Trophoblast cell (in vitro differentiated cells and primary cell): ENCODE measurements around the gene TNNI2.

Experiments
- DNase-seq, 2 donors: peaks; one replicate each; pipeline ENCODE4 v3.0.0-alpha.2; 2016
- H2AFZ ChIP-seq: 2 replicates; pipeline ENCODE4 v1.6.1; 2013; ENCODE audit warnings: low read length, moderate library complexity, mild to moderate bottlenecking; ENCODE audit not compliant: insufficient read depth, poor library complexity
- H2AK5ac ChIP-seq: 2 replicates; pipeline ENCODE4 v1.6.1; 2013; ENCODE audit warnings: mild to moderate bottlenecking, low read length
- H2BK120ac ChIP-seq: 2 replicates; pipeline ENCODE4 v1.6.1; 2013; ENCODE audit warnings: low read length, mild to moderate bottlenecking, moderate library complexity; ENCODE audit not compliant: insufficient read depth, poor library complexity
- H2BK12ac ChIP-seq: 2 replicates; pipeline ENCODE4 v1.6.1; 2013; ENCODE audit warnings: mild to moderate bottlenecking, low read length, moderate library complexity
- H2BK5ac ChIP-seq: 2 replicates; pipeline ENCODE4 v1.6.1; 2013; ENCODE audit warnings: low read length, low read depth, moderate library complexity, mild to moderate bottlenecking; ENCODE audit not compliant: poor library complexity
- H3K14ac ChIP-seq: 2 replicates; pipeline ENCODE4 v1.6.1; 2013; ENCODE audit warnings: mild to moderate bottlenecking, low read length
- H3K18ac ChIP-seq: 2 replicates; pipeline ENCODE4 v1.6.1; 2013; ENCODE audit warnings: mild to moderate bottlenecking, low read length
- H3K23ac ChIP-seq: 2 replicates; pipeline ENCODE4 v1.6.1; 2013; ENCODE audit warnings: low read length
- H3K27ac ChIP-seq: 2 replicates; pipeline ENCODE4 v1.5.1; 2013; ENCODE audit warnings: low read depth, mild to moderate bottlenecking, inconsistent platforms, low read length, moderate library complexity
- H3K27me3 ChIP-seq: 2 replicates; pipeline ENCODE4 v1.6.1; 2013; ENCODE audit warnings: inconsistent platforms, mild to moderate bottlenecking, low read length, moderate library complexity; ENCODE audit not compliant: insufficient read depth
- H3K36me3 ChIP-seq, 2 experiments: 1 replicate in 1 of 2; 2 replicates in 1 of 2; pipeline ENCODE4 v1.6.1; 2013; ENCODE audit warnings: low read length in 2 of 2, mild to moderate bottlenecking in 2 of 2, moderate library complexity in 1 of 2; ENCODE audit not compliant: insufficient read depth in 2 of 2, control insufficient read depth in 1 of 2
- H3K4ac ChIP-seq: 2 replicates; pipeline ENCODE4 v1.6.1; 2013; ENCODE audit warnings: low read depth, mild to moderate bottlenecking, low read length, moderate library complexity
- H3K4me1 ChIP-seq, 2 experiments: 1 replicate in 1 of 2; 2 replicates in 1 of 2; pipeline ENCODE4 v1.6.1; 2013; ENCODE audit warnings: low read length in 2 of 2, mild to moderate bottlenecking in 2 of 2, moderate library complexity in 1 of 2; ENCODE audit not compliant: insufficient read depth in 2 of 2, control insufficient read depth in 1 of 2
- H3K4me2 ChIP-seq: 2 replicates; pipeline ENCODE4 v1.6.1; 2013; ENCODE audit warnings: inconsistent platforms, mild to moderate bottlenecking, low read length, moderate library complexity
- H3K4me3 ChIP-seq: 2 replicates; pipeline ENCODE4 v1.5.1; 2013; ENCODE audit warnings: mild to moderate bottlenecking, low read depth, low read length, inconsistent platforms
- H3K79me1 ChIP-seq: one replicate; pipeline ENCODE4 v1.6.1; 2013; ENCODE audit warnings: low read length
- H3K79me2 ChIP-seq: 2 replicates; pipeline ENCODE4 v1.6.1; 2013; ENCODE audit warnings: low read length, mild to moderate bottlenecking; ENCODE audit not compliant: control insufficient read depth, insufficient read depth, poor library complexity
- H3K9ac ChIP-seq: 2 replicates; pipeline ENCODE4 v1.6.1; 2013; ENCODE audit warnings: mild to moderate bottlenecking, low read length
- H3K9me3 ChIP-seq: 2 replicates; pipeline ENCODE4 v1.6.1; 2013; ENCODE audit warnings: low read depth, mild to moderate bottlenecking, control low read depth, inconsistent platforms, low read length; ENCODE audit not compliant: insufficient read depth
- H4K12ac ChIP-seq: 2 replicates; pipeline ENCODE4 v1.6.1; 2013; ENCODE audit warnings: low read depth, mild to moderate bottlenecking, low read length, moderate library complexity
- H4K8ac ChIP-seq: 2 replicates; pipeline ENCODE4 v1.6.1; 2013; ENCODE audit warnings: low read depth, mild to moderate bottlenecking, low read length, moderate library complexity
- H4K91ac ChIP-seq: one replicate; pipeline ENCODE4 v1.6.1; 2013; ENCODE audit warnings: low read depth, mild to moderate bottlenecking, low read length, moderate library complexity
- WGBS: extraction: QIAGEN DNeasy Blood & Tissue Kit; methylation state at CpG from one replicate; pipeline ENCODE4 v1.1.7; 2013; ENCODE audit warnings: missing lambda C conversion rate; ENCODE audit not compliant: insufficient read length, insufficient coverage; ENCODE audit errors: extremely low coverage; 5-methylcytosine and 5-hydroxymethylcytosine counted together

Gene TNNI2

GRCh38 chr11:1853376-1854131 lies 14.8 kb downstream of the TNNI2 start:
- Histone ChIP-seq H3K27me3 (no peaks in the 10 kb centered on the region), H3K27ac (no peak overlapping the region), H4K8ac (no peak overlapping the region), H2BK5ac (no peak overlapping the region), H3K4me3 (no peak overlapping the region), H3K9me3 (no peaks in the 10 kb centered on the region), H3K79me1 (peaks cover 5% of the 10 kb centered on the region), H2AFZ (no peak overlapping the region), H3K36me3 (no peaks in the 10 kb centered on the region), H2AK5ac (no peak overlapping the region), H3K18ac (no peak overlapping the region), H3K14ac (no peak overlapping the region), H3K23ac (no peak overlapping the region), H3K79me2 (no peaks in the 10 kb centered on the region), H3K4me1 (peaks cover 7 to 10% of the 10 kb centered on the region in 2 experiments), H2BK12ac (no peak overlapping the region), H4K12ac (no peak overlapping the region), H4K91ac (no peak overlapping the region), H3K9ac (no peak overlapping the region), H3K4me2 (no peak overlapping the region), H3K4ac (no peak overlapping the region), H2BK120ac (no peak overlapping the region)
- WGBS = no CpG with 5 or more reads among the region's 19 CpGs
- DNase-seq = no peak

DNA sequence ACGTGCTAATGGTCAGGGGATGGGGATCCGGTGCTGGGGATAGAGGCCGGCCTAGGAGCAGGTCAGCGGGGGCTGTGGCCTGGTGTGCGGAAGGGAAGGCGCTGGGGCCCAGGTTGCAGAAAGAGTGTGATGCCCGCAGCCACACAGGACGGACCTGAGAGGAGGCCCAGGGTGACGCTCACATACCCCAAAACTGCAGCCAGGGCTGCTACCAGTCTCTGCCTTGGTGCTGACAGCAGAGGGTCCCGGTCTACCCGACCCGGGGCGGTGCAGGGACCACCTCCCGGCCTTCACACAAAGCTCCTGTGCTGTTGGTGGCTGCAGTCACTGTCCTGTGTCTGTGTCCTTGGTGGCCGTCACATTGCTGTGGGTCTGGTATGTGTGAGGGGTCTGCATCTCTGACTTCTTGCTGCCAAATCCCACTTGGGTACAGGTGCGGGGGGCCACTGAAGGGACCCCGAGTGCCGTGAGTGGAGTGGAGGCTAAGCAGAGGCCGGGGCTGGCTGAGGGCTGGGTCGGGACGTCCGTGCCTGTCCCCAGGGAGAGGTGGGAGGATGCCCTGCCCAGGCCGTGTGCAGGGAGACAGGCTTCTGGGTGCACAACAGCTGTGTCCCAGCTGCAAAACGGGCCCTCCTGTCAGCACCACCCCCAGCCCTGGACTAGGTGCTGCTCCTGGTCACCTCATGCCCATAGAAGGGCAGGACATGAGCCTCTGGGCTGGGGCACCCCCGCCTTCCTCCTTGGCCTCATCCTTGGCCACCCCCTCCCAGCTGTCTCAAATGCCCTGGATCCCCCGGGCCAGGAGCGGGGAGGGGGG lies 15.6 kb downstream of the TNNI2 start:
- Histone ChIP-seq H3K23ac (no peak overlapping the region), H4K91ac (no peak overlapping the region), H3K4ac (no peak overlapping the region), H3K9ac (no peak overlapping the region), H3K79me2 (no peaks in the 10 kb centered on the region), H2BK12ac (no peak overlapping the region), H2AK5ac (no peak overlapping the region), H2BK5ac (no peak overlapping the region), H3K27me3 (no peaks in the 10 kb centered on the region), H3K79me1 (peaks cover 5% of the 10 kb centered on the region), H3K27ac (no peak overlapping the region), H2AFZ (no peak overlapping the region), H4K12ac (no peak overlapping the region), H3K18ac (no peak overlapping the region), H3K9me3 (no peaks in the 10 kb centered on the region), H2BK120ac (no peak overlapping the region), H3K4me3 (no peak overlapping the region), H3K14ac (no peak overlapping the region), H3K4me1 (peaks cover 7 to 10% of the 10 kb centered on the region in 2 experiments), H3K36me3 (no peaks in the 10 kb centered on the region), H4K8ac (no peak overlapping the region), H3K4me2 (no peak overlapping the region)
- WGBS = no CpG with 5 or more reads among the region's 27 CpGs
- DNase-seq = no peak

GRCh38 chr11:1854949-1855885 lies 16.4 kb downstream of the TNNI2 start:
- no peak overlapping the region for H2AFZ ChIP-seq
- H3K27me3 ChIP-seq = no peaks in the 10 kb centered on the region
- no peak overlapping the region for H3K4me2 ChIP-seq
- H3K14ac ChIP-seq = no peak overlapping the region
- H3K18ac ChIP-seq = no peak overlapping the region
- no peak overlapping the region for H3K23ac ChIP-seq
- DNase-seq = no peak
- peaks cover 5% of the 10 kb centered on the region for H3K79me1 ChIP-seq
- no CpG with 5 or more reads among the region's 26 CpGs for WGBS
- H4K12ac ChIP-seq = no peak overlapping the region
- peaks cover 7 to 9% of the 10 kb centered on the region in 2 experiments for H3K4me1 ChIP-seq
- peak overlapping the region; percentile 32 for H2AK5ac ChIP-seq
- H2BK5ac ChIP-seq = no peak overlapping the region
- no peaks in the 10 kb centered on the region for H3K9me3 ChIP-seq
- no peak overlapping the region for H4K8ac ChIP-seq
- no peak overlapping the region for H2BK12ac ChIP-seq
- H3K27ac ChIP-seq = no peak overlapping the region
- no peaks in the 10 kb centered on the region for H3K79me2 ChIP-seq
- H2BK120ac ChIP-seq = no peak overlapping the region
- H4K91ac ChIP-seq = no peak overlapping the region
- no peak overlapping the region for H3K9ac ChIP-seq
- H3K4me3 ChIP-seq = no peak overlapping the region
- H3K4ac ChIP-seq = no peak overlapping the region
- H3K36me3 ChIP-seq = no peaks in the 10 kb centered on the region

GRCh38 chr11:1855886-1856265 lies 17.1 kb downstream of the TNNI2 start:
- WGBS = no CpG with 5 or more reads among the region's 11 CpGs
- Histone ChIP-seq H3K4me2 (no peak overlapping the region), H3K36me3 (no peaks in the 10 kb centered on the region), H3K14ac (no peak overlapping the region), H2BK120ac (no peak overlapping the region), H3K23ac (no peak overlapping the region), H3K9me3 (no peaks in the 10 kb centered on the region), H4K8ac (no peak overlapping the region), H3K79me2 (no peaks in the 10 kb centered on the region), H4K12ac (no peak overlapping the region), H3K79me1 (peaks cover 3% of the 10 kb centered on the region), H3K9ac (no peak overlapping the region), H2BK12ac (no peak overlapping the region), H3K18ac (no peak overlapping the region), H2AFZ (no peak overlapping the region), H4K91ac (no peak overlapping the region), H3K27ac (no peak overlapping the region), H3K4me1 (peaks cover 4 to 5% of the 10 kb centered on the region in 2 experiments), H3K27me3 (no peaks in the 10 kb centered on the region), H3K4ac (no peak overlapping the region), H3K4me3 (no peak overlapping the region), H2BK5ac (no peak overlapping the region), H2AK5ac (peak overlapping the region; percentile 32)
- DNase-seq = no peak
